GM21576 (cell line): Measurements from ENCODE around the gene ZNF768.
"Not testable (repeated sequence)": the region's sequence is repeated elsewhere in the genome, so short reads cannot be mapped to it uniquely, and the experiment has no call there.

ENCODE experiments used
- ATAC-seq: cut with Tn5 transposase; IDR thresholded peaks from one replicate; pipeline ENCODE4 v1.9.1; 2021; ENCODE audit warnings: mild to moderate bottlenecking, moderate library complexity; ENCODE audit not compliant: unreplicated experiment

Gene ZNF768

GRCh38 chr16:30556125-30556473 is 29.7 kb upstream of the ZNF768 start:
- no peak for ATAC-seq

GRCh38 chr16:30555315-30556124 is 29.2 kb upstream of the ZNF768 start:
- ATAC-seq: no peak

- no peak for ATAC-seq
Measured at GRCh38 chr16:30554557-30555314, 28.4 kb upstream of the ZNF768 start.

- ATAC-seq: no peak
Measured at GRCh38 chr16:30553393-30553899, 27.1 kb upstream of the ZNF768 start.

GRCh38 chr16:30552956-30553355 is 26.6 kb upstream of the ZNF768 start:
- ATAC-seq: no peak

GRCh38 chr16:30551781-30552180 is 25.4 kb upstream of the ZNF768 start:
- ATAC-seq: no peak

GRCh38 chr16:30548416-30549253 is 22.3 kb upstream of the ZNF768 start:
- ATAC-seq: no peak

- no peak for ATAC-seq
Measured at GRCh38 chr16:30546115-30546514, 19.7 kb upstream of the ZNF768 start.

- ATAC-seq: no peak
Measured at GRCh38 chr16:30543067-30543466, 16.7 kb upstream of the ZNF768 start.

GRCh38 chr16:30541502-30542329 is 15.3 kb upstream of the ZNF768 start:
- no peak for ATAC-seq

- not testable (repeated sequence) for ATAC-seq
Measured at GRCh38 chr16:30540916-30541464, 14.6 kb upstream of the ZNF768 start.

GRCh38 chr16:30539986-30540526 is 13.7 kb upstream of the ZNF768 start:
- ATAC-seq: not testable (repeated sequence)

GRCh38 chr16:30539000-30539964 is 12.9 kb upstream of the ZNF768 start:
- ATAC-seq: no peak

- not testable (repeated sequence) for ATAC-seq
Measured at GRCh38 chr16:30536391-30537024, 10.1 kb upstream of the ZNF768 start.

GRCh38 chr16:30535777-30536190 is 9.4 kb upstream of the ZNF768 start:
- ATAC-seq: peak; percentile 58

GRCh38 chr16:30535106-30535776 is 8.9 kb upstream of the ZNF768 start:
- ATAC-seq: peak; percentile 7

- ATAC-seq: peak; percentile 48
Measured at GRCh38 chr16:30534368-30535105, 8.2 kb upstream of the ZNF768 start, which contains the start of gene ZNF747. ZNF747 (minus strand) TSS chr16:30534858; CDS start chr16:30534679, 179 bp downstream.
